Measurements from ENCODE around the gene L3MBTL2. TPM values are rescaled to one million over a fixed set of nuclear protein-coding genes. Genes with fewer than 3 reads are reported as not detected.
"Not testable (repeated sequence)": the region's sequence is repeated elsewhere in the genome, so short reads cannot be mapped to it uniquely, and the experiment has no call there.

Gene L3MBTL2
- 28.2 and 28.5 TPM in 2 replicates for total RNA-seq (2014; rRNA removed)
- polyA plus RNA-seq (2012) = 16.0 TPM

GRCh38 chr22:41204992-41205900, at the start of gene L3MBTL2:
TSS of gene L3MBTL2 (plus strand) at chr22:41205312. CDS start at chr22:41205363, 51 bp downstream.
- peak; percentile 94 for DNase-seq (ENCODE audit: low read depth)

GRCh38 chr22:41157083-41157482, 48.0 kb upstream of the L3MBTL2 start:
- DNase-seq (ENCODE audit: low read depth) = no peak

GRCh38 chr22:41169157-41169556, 36.0 kb upstream of the L3MBTL2 start:
- no peak for DNase-seq (ENCODE audit: low read depth)

DNA sequence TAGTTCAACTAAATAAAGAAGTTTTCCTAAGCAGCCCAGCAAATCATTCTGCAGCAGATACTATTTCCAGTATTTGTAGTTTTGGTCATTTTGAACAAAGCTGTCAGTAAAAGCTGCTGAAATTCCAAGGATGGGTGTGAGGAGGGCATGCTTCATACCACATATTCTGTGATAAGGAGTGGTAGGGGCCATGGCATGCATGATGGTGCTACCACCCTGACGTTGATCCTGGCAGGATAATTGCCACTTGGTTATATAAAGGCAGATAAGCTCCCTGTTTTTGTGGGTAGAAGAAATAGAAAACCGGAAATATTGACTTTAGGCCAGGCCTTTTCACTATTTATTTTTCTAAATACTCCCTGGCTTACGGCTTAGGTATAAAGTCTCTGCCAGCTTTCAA, 33.1 kb upstream of the L3MBTL2 start:
- no peak for DNase-seq (ENCODE audit: low read depth)

- no peak for DNase-seq (ENCODE audit: low read depth)
Observed at GRCh38 chr22:41175546-41175945, 29.6 kb upstream of the L3MBTL2 start.

GRCh38 chr22:41177040-41177621, 28.0 kb upstream of the L3MBTL2 start:
- DNase-seq (ENCODE audit: low read depth) = no peak

- no peak for DNase-seq (ENCODE audit: low read depth)
Observed at GRCh38 chr22:41177622-41178424, 27.3 kb upstream of the L3MBTL2 start.

DNA sequence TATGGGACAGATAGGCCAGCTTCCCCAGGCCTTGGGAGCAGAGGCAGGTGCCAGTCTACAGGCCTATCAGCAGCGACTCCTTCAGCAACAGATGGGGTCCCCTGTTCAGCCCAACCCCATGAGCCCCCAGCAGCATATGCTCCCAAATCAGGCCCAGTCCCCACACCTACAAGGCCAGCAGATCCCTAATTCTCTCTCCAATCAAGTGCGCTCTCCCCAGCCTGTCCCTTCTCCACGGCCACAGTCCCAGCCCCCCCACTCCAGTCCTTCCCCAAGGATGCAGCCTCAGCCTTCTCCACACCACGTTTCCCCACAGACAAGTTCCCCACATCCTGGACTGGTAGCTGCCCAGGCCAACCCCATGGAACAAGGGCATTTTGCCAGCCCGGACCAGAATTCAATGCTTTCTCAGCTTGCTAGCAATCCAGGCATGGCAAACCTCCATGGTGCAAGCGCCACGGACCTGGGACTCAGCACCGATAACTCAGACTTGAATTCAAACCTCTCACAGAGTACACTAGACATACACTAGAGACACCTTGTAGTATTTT, 26.6 kb upstream of the L3MBTL2 start:
- no peak for DNase-seq (ENCODE audit: low read depth)

- DNase-seq (ENCODE audit: low read depth) = not testable (repeated sequence)
Observed at GRCh38 chr22:41180362-41180761, 24.8 kb upstream of the L3MBTL2 start.

DNA sequence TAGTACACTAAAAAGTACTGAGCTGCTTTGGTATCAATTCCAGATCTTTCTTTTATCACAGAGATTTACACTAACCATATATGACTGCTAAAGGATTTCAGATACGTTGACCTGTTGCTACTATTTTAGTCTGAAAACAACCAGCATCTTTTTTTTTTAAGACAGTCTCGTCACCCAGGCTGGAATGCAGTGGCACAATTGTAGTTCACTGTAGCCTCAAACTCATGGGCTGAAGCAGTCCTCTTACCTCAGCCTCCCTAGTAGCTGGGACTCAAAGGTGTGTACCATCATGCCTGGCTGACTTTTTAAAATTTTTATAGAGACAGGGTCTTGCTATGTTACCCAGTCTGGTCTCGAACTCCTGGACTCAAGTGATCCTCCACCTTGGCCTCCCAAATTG, 24.2 kb upstream of the L3MBTL2 start:
- DNase-seq (ENCODE audit: low read depth) = no peak

GRCh38 chr22:41181349-41182241, 23.5 kb upstream of the L3MBTL2 start:
- no peak for DNase-seq (ENCODE audit: low read depth)

DNA sequence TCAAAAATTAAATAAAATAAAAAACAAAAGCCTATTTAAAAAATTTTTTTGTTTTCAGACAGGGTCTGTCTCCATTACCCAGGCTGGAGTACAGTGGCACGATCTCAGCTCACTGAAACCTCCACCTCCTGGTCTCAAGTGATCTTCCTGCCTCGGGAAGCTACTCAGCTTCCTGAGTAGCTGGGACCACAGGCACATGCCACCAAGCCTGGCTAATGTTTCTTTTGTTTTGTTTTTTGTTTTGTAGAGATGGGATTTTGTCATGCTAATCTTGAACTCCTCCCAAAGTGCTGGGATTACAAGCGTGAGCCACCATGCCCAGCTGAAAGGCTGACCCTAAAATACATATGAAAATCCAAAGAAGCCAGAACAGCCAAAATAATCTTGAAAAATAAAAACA, 20.4 kb upstream of the L3MBTL2 start:
- no peak for DNase-seq (ENCODE audit: low read depth)

- no peak for DNase-seq (ENCODE audit: low read depth)
Observed at GRCh38 chr22:41191467-41191866, 13.6 kb upstream of the L3MBTL2 start.

- no peak for DNase-seq (ENCODE audit: low read depth)
Observed at GRCh38 chr22:41193829-41194228, 11.3 kb upstream of the L3MBTL2 start.

GRCh38 chr22:41197038-41197972, 7.8 kb upstream of the L3MBTL2 start:
- DNase-seq (ENCODE audit: low read depth) = peak; percentile 52

GRCh38 chr22:41198027-41198580, 7.0 kb upstream of the L3MBTL2 start:
- no peak for DNase-seq (ENCODE audit: low read depth)

GRCh38 chr22:41201141-41201540, 4.0 kb upstream of the L3MBTL2 start:
- no peak for DNase-seq (ENCODE audit: low read depth)

DNA sequence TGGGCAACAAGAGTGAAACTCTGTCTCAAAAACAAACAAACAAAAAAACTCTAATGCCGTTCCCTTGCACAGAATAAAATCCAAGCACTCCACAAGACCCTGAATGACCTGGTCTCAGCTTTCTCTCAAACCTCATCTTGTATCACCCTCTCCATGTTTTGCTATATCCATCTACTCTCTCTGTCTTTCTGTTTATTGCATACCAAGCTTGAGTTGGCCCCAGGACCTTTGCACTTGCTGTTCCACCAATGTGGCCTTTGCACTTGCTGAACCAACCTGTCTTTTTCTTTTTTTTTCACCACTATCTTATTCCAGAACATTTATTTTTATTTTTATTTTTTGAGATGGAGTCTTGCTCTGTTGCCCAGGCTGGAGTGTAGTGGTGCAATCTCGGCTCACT, 2.0 kb upstream of the L3MBTL2 start:
- no peak for DNase-seq (ENCODE audit: low read depth)

GRCh38 chr22:41204066-41204465, 1.0 kb upstream of the L3MBTL2 start:
- no peak for DNase-seq (ENCODE audit: low read depth)
